Measurements from ENCODE around the gene WRAP73. TPM values are rescaled to one million over a fixed set of nuclear protein-coding genes. Genes with fewer than 3 reads are reported as not detected.

WRAP73 gene
- total RNA-seq, 4 donors from 2014 or later: 16.8 to 20.5 (median 19.5) TPM

- TF ChIP-seq, protein P1, sequence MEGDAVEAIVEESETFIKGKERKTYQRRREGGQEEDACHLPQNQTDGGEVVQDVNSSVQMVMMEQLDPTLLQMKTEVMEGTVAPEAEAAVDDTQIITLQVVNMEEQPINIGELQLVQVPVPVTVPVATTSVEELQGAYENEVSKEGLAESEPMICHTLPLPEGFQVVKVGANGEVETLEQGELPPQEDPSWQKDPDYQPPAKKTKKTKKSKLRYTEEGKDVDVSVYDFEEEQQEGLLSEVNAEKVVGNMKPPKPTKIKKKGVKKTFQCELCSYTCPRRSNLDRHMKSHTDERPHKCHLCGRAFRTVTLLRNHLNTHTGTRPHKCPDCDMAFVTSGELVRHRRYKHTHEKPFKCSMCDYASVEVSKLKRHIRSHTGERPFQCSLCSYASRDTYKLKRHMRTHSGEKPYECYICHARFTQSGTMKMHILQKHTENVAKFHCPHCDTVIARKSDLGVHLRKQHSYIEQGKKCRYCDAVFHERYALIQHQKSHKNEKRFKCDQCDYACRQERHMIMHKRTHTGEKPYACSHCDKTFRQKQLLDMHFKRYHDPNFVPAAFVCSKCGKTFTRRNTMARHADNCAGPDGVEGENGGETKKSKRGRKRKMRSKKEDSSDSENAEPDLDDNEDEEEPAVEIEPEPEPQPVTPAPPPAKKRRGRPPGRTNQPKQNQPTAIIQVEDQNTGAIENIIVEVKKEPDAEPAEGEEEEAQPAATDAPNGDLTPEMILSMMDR (IDR thresholded peaks at IDR 0.05; ENCODE audit: low read depth): no peak
These were observed 62.7 kb downstream of the WRAP73 start for GRCh38 chr1:3586986-3587759.

GRCh38 chr1:3585940-3586568, 63.8 kb downstream of the WRAP73 start:
- TF ChIP-seq, protein P1 (IDR thresholded peaks at IDR 0.05; ENCODE audit: low read depth): no peak

DNA sequence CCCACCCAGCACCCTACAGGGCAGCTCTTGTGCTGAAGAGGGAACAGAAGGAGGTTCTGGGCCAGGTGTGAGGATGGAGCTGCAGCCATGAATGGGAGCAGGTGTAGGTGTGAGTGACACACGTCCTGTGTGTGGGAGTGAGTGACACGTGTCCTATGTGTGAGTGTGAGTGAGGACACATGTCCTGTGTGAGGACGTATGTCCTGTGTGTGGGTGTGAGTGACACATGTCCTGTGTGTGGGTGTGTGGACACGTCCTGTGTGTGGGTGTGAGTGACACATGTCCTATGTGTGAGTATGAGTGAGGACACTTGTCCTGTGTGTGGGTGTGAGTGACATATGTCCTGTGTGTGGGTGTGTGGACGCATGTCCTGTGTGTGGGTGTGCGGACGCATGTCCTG, 65.0 kb downstream of the WRAP73 start:
- TF ChIP-seq, protein P1 (IDR thresholded peaks at IDR 0.05; ENCODE audit: low read depth): no peak

GRCh38 chr1:3581296-3582036, 68.4 kb downstream of the WRAP73 start:
- TF ChIP-seq, protein P1 (IDR thresholded peaks at IDR 0.05; ENCODE audit: low read depth): no peak

Other genes starting within 250 kb of the WRAP73 start
- gene ARHGEF16, start 195.4 kb downstream of the WRAP73 start, total RNA-seq: 10 to 100 TPM in 1 of 4 donors, 1 to 10 TPM in 1, under 1 TPM in 2; 0.17 to 19.6 (median 2.0) TPM
- gene MEGF6, start 38.6 kb downstream of the WRAP73 start, total RNA-seq: 10 to 100 TPM; 10.0 to 24.7 (median 17.1) TPM
- gene TPRG1L, start 25.1 kb downstream of the WRAP73 start, total RNA-seq: 10 to 100 TPM; 42.6 to 60.3 (median 52.5) TPM
- under 1 TPM in 1 of 4 donors, not detected in 3; 0.17 TPM for gene TP73, start 2.4 kb upstream of the WRAP73 start, total RNA-seq
- not detected for gene CCDC27, start 102.3 kb upstream of the WRAP73 start, total RNA-seq
- 1 to 10 TPM in 1 of 4 donors, not detected in 3; 4.7 TPM for gene SMIM1, start 122.6 kb upstream of the WRAP73 start, total RNA-seq
- 10 to 100 TPM; 17.7 to 42.0 (median 22.3) TPM for gene LRRC47, start 146.4 kb upstream of the WRAP73 start, total RNA-seq
- gene CEP104, start 207.1 kb upstream of the WRAP73 start, total RNA-seq: 10 to 100 TPM; 27.9 to 76.0 (median 33.9) TPM
- 1 to 10 TPM in 3 of 4 donors, under 1 TPM in 1; 0.82 to 8.7 (median 4.8) TPM for gene DFFB, start 207.4 kb upstream of the WRAP73 start, total RNA-seq